MM.1S (cell line): Measurements from ENCODE around the gene TKTL2.

Experiments used
- DNase-seq: peaks from one replicate; pipeline ENCODE4 v3.0.0-alpha.2; 2015
- H2AFZ ChIP-seq: fragments of 300-600 bp; sonication (generic); 2 replicates; pipeline ENCODE4 v1.6.0; 2016; ENCODE audit warnings: antibody characterized with exemption, low read length
- H3F3A ChIP-seq: fragments of 300-600 bp; sonication (generic); 2 replicates; pipeline ENCODE4 v1.6.1; 2016; ENCODE audit warnings: mild to moderate bottlenecking, antibody characterized with exemption, low read length, moderate library complexity, mixed read lengths; ENCODE audit not compliant: insufficient read depth
- H3K27ac ChIP-seq: fragments of 300-600 bp; sonication (generic); 2 replicates; pipeline ENCODE4 v1.5.1; 2016; ENCODE audit warnings: mild to moderate bottlenecking, low read length
- H3K27me3 ChIP-seq: fragments of 300-600 bp; sonication (generic); replicated peaks from 2 replicates; pipeline ENCODE4 v1.6.0; 2016; ENCODE audit warnings: low read length; ENCODE audit not compliant: insufficient read depth
- H3K36me3 ChIP-seq: fragments of 300-600 bp; sonication (generic); replicated peaks from 2 replicates; pipeline ENCODE4 v1.6.1; 2016; ENCODE audit warnings: mild to moderate bottlenecking, low read length, mixed read lengths; ENCODE audit not compliant: insufficient read depth
- H3K4me1 ChIP-seq: fragments of 300-600 bp; sonication (generic); 2 replicates; pipeline ENCODE4 v1.6.1; 2016; ENCODE audit warnings: low read length, mixed read lengths
- H3K4me2 ChIP-seq: fragments of 300-600 bp; sonication (generic); 2 replicates; pipeline ENCODE4 v1.6.0; 2016; ENCODE audit warnings: low read depth, low read length
- H3K4me3 ChIP-seq: fragments of 300-600 bp; sonication (generic); 2 replicates; pipeline ENCODE4 v1.5.1; 2016; ENCODE audit warnings: low read length, mixed read lengths
- H3K79me2 ChIP-seq: fragments of 300-600 bp; sonication (generic); 2 replicates; pipeline ENCODE4 v1.6.1; 2016; ENCODE audit warnings: mixed run types, low read length, mixed read lengths
- H3K9ac ChIP-seq: fragments of 300-600 bp; sonication (generic); 2 replicates; pipeline ENCODE4 v1.6.1; 2016; ENCODE audit warnings: low read length, mixed read lengths
- H3K9me2 ChIP-seq: fragments of 300-600 bp; sonication (generic); replicated peaks from 2 replicates; pipeline ENCODE4 v1.6.1; 2016; ENCODE audit warnings: mild to moderate bottlenecking, low read length, mixed read lengths; ENCODE audit not compliant: insufficient read depth
- H3K9me3 ChIP-seq: fragments of 300-600 bp; sonication (generic); replicated peaks from 2 replicates; pipeline ENCODE4 v1.6.1; 2016; ENCODE audit warnings: mild to moderate bottlenecking, low read length, mixed read lengths; ENCODE audit not compliant: insufficient read depth
- H4K20me1 ChIP-seq: fragments of 300-600 bp; sonication (generic); 2 replicates; pipeline ENCODE4 v1.6.1; 2016; ENCODE audit warnings: mild to moderate bottlenecking, low read length, moderate library complexity, mixed read lengths; ENCODE audit not compliant: insufficient read depth
- EZH2 ChIP-seq: fragments of 300-600 bp; sonication (generic); optimal IDR thresholded peaks from 2 replicates; pipeline ENCODE3; 2017; ENCODE audit warnings: low read depth, mild to moderate bottlenecking, antibody characterized with exemption, low read length, mixed read lengths
- EZH2phosphoT487 ChIP-seq: fragments of 300-600 bp; sonication (generic); IDR thresholded peaks from 2 replicates; pipeline ENCODE4 v1.6.1; 2018; ENCODE audit warnings: antibody characterized with exemption, low read length
- TF ChIP-seq, protein P1 (sequence below): fragments of 300-600 bp; sonication (generic); IDR thresholded peaks from 2 replicates; pipeline ENCODE4 v1.5.1; 2016; ENCODE audit warnings: antibody characterized with exemption, low read length, mixed read lengths

TKTL2 gene

DNA sequence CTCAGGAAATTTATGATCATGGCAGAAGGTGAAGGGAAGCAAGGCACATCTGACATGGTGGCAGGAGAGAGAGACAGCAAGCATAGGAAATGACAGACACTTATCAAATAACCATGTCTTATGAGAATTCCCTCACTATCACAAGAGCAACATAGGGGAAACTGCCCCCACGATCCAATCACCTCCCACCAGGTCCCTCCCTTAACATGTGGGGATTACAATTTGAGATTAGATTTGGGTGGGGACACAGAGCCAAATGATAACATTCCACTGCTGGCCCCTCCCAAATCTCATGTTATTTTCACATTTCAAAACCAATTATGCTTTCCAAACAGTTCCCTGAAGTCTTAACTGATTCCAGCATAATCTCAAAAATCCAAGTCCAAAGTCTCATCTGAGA is 12.8 kb upstream of the TKTL2 start:
- no peaks in the 10 kb centered on the region for H3K9me2 ChIP-seq
- TF ChIP-seq, protein P1, sequence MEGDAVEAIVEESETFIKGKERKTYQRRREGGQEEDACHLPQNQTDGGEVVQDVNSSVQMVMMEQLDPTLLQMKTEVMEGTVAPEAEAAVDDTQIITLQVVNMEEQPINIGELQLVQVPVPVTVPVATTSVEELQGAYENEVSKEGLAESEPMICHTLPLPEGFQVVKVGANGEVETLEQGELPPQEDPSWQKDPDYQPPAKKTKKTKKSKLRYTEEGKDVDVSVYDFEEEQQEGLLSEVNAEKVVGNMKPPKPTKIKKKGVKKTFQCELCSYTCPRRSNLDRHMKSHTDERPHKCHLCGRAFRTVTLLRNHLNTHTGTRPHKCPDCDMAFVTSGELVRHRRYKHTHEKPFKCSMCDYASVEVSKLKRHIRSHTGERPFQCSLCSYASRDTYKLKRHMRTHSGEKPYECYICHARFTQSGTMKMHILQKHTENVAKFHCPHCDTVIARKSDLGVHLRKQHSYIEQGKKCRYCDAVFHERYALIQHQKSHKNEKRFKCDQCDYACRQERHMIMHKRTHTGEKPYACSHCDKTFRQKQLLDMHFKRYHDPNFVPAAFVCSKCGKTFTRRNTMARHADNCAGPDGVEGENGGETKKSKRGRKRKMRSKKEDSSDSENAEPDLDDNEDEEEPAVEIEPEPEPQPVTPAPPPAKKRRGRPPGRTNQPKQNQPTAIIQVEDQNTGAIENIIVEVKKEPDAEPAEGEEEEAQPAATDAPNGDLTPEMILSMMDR: no peak
- no peak for TF ChIP-seq EZH2
- no peak for TF ChIP-seq EZH2phosphoT487
- DNase-seq: no peak
- no peaks in the 10 kb centered on the region for H4K20me1 ChIP-seq
- H3K79me2 ChIP-seq: no peaks in the 10 kb centered on the region
- no peaks in the 10 kb centered on the region for H3F3A ChIP-seq
- H3K36me3 ChIP-seq: no peaks in the 10 kb centered on the region
- no peak overlapping the region for H3K4me3 ChIP-seq
- no peak overlapping the region for H3K27ac ChIP-seq
- H3K4me1 ChIP-seq: peaks cover 17% of the 10 kb centered on the region
- no peaks in the 10 kb centered on the region for H3K9me3 ChIP-seq
- no peak overlapping the region for H3K4me2 ChIP-seq
- H3K27me3 ChIP-seq: no peaks in the 10 kb centered on the region
- H2AFZ ChIP-seq: no peak overlapping the region
- no peak overlapping the region for H3K9ac ChIP-seq

DNA sequence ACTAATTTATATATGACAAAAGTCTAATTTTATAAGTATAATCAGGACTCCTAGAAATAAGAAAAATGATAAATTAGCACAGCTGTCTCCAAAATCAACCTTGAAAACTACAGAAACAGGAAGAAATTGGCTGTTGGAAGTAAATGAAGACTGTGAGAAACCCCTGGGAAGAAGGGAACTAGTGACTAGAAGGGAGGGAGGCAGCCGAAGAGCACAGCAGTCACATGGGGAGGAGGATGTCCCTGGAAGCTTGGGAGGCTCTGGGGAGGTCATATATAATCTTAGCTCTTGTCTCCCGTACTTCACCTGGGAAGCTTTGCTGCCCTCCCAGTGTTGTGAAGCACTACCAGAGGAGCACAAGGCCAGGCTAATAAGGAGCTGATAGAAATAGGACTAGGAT is 12.0 kb upstream of the TKTL2 start:
- no peaks in the 10 kb centered on the region for H3K27me3 ChIP-seq
- no peaks in the 10 kb centered on the region for H3K79me2 ChIP-seq
- H3K9ac ChIP-seq: no peak overlapping the region
- peaks cover 17% of the 10 kb centered on the region for H3K4me1 ChIP-seq
- H3K9me3 ChIP-seq: no peaks in the 10 kb centered on the region
- no peak overlapping the region for H3K4me2 ChIP-seq
- TF ChIP-seq, protein P1: no peak
- no peak for TF ChIP-seq EZH2phosphoT487
- no peak for TF ChIP-seq EZH2
- H3K4me3 ChIP-seq: no peak overlapping the region
- no peaks in the 10 kb centered on the region for H4K20me1 ChIP-seq
- H3F3A ChIP-seq: no peaks in the 10 kb centered on the region
- H3K27ac ChIP-seq: no peak overlapping the region
- no peak overlapping the region for H2AFZ ChIP-seq
- no peaks in the 10 kb centered on the region for H3K9me2 ChIP-seq
- DNase-seq: no peak
- no peaks in the 10 kb centered on the region for H3K36me3 ChIP-seq

DNA sequence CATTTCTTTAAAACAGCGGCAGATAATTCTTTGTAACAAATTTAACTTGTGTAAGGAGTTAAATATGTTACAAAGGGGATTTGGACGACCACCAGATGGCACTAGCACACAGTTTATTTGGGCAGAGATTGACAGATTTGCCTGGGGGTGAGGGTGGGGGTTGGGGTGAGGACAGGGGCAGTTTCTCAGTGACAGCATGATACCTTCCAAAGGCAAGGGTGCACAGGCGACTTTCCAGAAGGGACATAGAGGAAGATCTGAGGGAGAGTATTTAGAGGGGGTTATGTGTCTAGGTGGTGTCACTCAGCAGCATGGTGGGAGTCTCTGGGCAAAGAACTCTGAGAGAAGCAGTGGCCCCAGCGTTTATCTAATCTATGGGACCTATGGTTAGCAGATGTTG is 11.4 kb upstream of the TKTL2 start:
- Histone ChIP-seq H3K27me3 (no peaks in the 10 kb centered on the region), H3F3A (no peaks in the 10 kb centered on the region), H3K27ac (no peak overlapping the region), H3K79me2 (no peaks in the 10 kb centered on the region), H3K4me3 (no peak overlapping the region), H3K36me3 (no peaks in the 10 kb centered on the region), H3K9ac (no peak overlapping the region), H3K4me2 (no peak overlapping the region), H3K9me2 (no peaks in the 10 kb centered on the region), H3K9me3 (no peaks in the 10 kb centered on the region), H4K20me1 (no peaks in the 10 kb centered on the region), H3K4me1 (peaks cover 17% of the 10 kb centered on the region), H2AFZ (no peak overlapping the region)
- DNase-seq: peak; percentile 57
- TF ChIP-seq EZH2phosphoT487: no peak
- TF ChIP-seq, protein P1: peak; percentile 55
